ENCODE measurements around the gene EBF3. TPM values are rescaled to one million over a fixed set of nuclear protein-coding genes. Genes with fewer than 3 reads are reported as not detected.

Gene EBF3
- total RNA-seq, 1 donor from 2014 or later, result 0.20 TPM

- intact Hi-C loops (cut with DNase I), result no loop called here
- ATAC-seq (no peak), DNase-seq (no peak)
- no peaks in the 10 kb centered on the region for H3K27me3 ChIP-seq
- no peak overlapping the region for H3K27ac ChIP-seq
- no peaks in the 10 kb centered on the region for H3K9me3 ChIP-seq
- no peaks in the 10 kb centered on the region for H3K36me3 ChIP-seq
- no peaks in the 10 kb centered on the region for H3K4me1 ChIP-seq
- TF ChIP-seq CTCF (IDR thresholded peaks at IDR 0.05), result no peak
- H3K4me3 ChIP-seq, result no peak overlapping the region
Observed at GRCh38 chr10:129841071-129841470, 123.0 kb downstream of the EBF3 start.

- no peaks in the 10 kb centered on the region for H3K27me3 ChIP-seq
Observed at GRCh38 chr10:129840196-129840590, 123.9 kb downstream of the EBF3 start.

GRCh38 chr10:129839285-129840195 lies 124.5 kb downstream of the EBF3 start:
- Histone ChIP-seq H3K4me1 (no peaks in the 10 kb centered on the region), H3K9me3 (no peaks in the 10 kb centered on the region), H3K27ac (no peak overlapping the region), H3K4me3 (no peak overlapping the region), H3K36me3 (no peaks in the 10 kb centered on the region), H3K27me3 (no peaks in the 10 kb centered on the region)
- intact Hi-C loops (cut with DNase I), result no loop called here
- ATAC-seq, result peak; percentile 6
- no peak for TF ChIP-seq CTCF (IDR thresholded peaks at IDR 0.05)
- DNase-seq, result peak; percentile 40

More at GRCh38 chr10:129840196-129840590, 123.9 kb downstream of the EBF3 start:
- no peak for TF ChIP-seq CTCF (IDR thresholded peaks at IDR 0.05)
- ATAC-seq, result no peak
- no peak overlapping the region for H3K27ac ChIP-seq
- intact Hi-C loops (cut with DNase I), result no loop called here
- DNase-seq, result no peak
- H3K4me1 ChIP-seq, result no peaks in the 10 kb centered on the region
- no peak overlapping the region for H3K4me3 ChIP-seq
- no peaks in the 10 kb centered on the region for H3K36me3 ChIP-seq
- H3K9me3 ChIP-seq, result no peaks in the 10 kb centered on the region

GRCh38 chr10:129838794-129839193 lies 125.3 kb downstream of the EBF3 start:
- H3K36me3 ChIP-seq, result no peaks in the 10 kb centered on the region
- no peak overlapping the region for H3K27ac ChIP-seq
- H3K4me1 ChIP-seq, result no peaks in the 10 kb centered on the region
- DNase-seq (peak; percentile 35), ATAC-seq (no peak)
- intact Hi-C loops (cut with DNase I), result no loop called here
- TF ChIP-seq CTCF (IDR thresholded peaks at IDR 0.05), result no peak
- no peaks in the 10 kb centered on the region for H3K27me3 ChIP-seq
- H3K4me3 ChIP-seq, result no peak overlapping the region
- no peaks in the 10 kb centered on the region for H3K9me3 ChIP-seq

- ATAC-seq (no peak), DNase-seq (peak; percentile 51)
- Histone ChIP-seq H3K4me3 (no peak overlapping the region), H3K27ac (no peak overlapping the region), H3K27me3 (no peaks in the 10 kb centered on the region), H3K4me1 (no peaks in the 10 kb centered on the region), H3K9me3 (no peaks in the 10 kb centered on the region), H3K36me3 (no peaks in the 10 kb centered on the region)
- no peak for TF ChIP-seq CTCF (IDR thresholded peaks at IDR 0.05)
- intact Hi-C loops (cut with DNase I), result no loop called here
Observed at GRCh38 chr10:129837909-129838582, 126.0 kb downstream of the EBF3 start.
